Esophagus muscularis mucosa (tissue), 4 donors: ENCODE data around the gene SPEM2. TPM values are rescaled to one million over a fixed set of nuclear protein-coding genes. Genes with fewer than 3 reads are reported as not detected.
A peak's percentile ranks its signal among the peaks of the same experiment; 100 is the strongest.
"Not testable (repeated sequence)": the region's sequence is repeated elsewhere in the genome, so short reads cannot be mapped to it uniquely, and the experiment has no call there.

Experiments used
- DNase-seq: peaks from one replicate; pipeline ENCODE4 v3.0.0-alpha.2; 2017; ENCODE audit errors: extremely low spot score
- H3K27ac ChIP-seq, 4 donors: fragments of 200-600 bp; sonication (generic); replicated peaks in 1 of 4; 1 replicate in 3 of 4; 2 replicates in 1 of 4; pipeline ENCODE4 v1.5.1; 2016 to 2019; ENCODE audit warnings: mild to moderate bottlenecking in 1 of 4
- H3K27me3 ChIP-seq, 4 donors: fragments of 200-600 bp; sonication (generic); one replicate each; pipeline versions ENCODE4 v1.5.1 to v1.6.0; 2016 to 2019
- H3K36me3 ChIP-seq, 4 donors: fragments of 200-600 bp; sonication (generic); one replicate each; pipeline ENCODE4 v1.5.1; 2016 to 2019
- H3K4me1 ChIP-seq, 4 donors: fragments of 200-600 bp; sonication (generic); one replicate each; pipeline ENCODE4 v1.5.1; 2016 to 2019
- H3K4me3 ChIP-seq, 4 donors: fragments of 200-600 bp; sonication (generic); 1 replicate in 2 of 4; 2 replicates in 2 of 4; pipeline ENCODE4 v1.5.1; 2016 to 2019; ENCODE audit warnings: mild to moderate bottlenecking in 4 of 4, moderate library complexity in 1 of 4
- H3K9me3 ChIP-seq, 4 donors: fragments of 200-600 bp; sonication (generic); 1 replicate in 3 of 4; 2 replicates in 1 of 4; pipeline ENCODE4 v1.5.1; 2016 to 2019
- CTCF ChIP-seq, 3 experiments: fragments of 200-600 bp in 2 of 3; fragments of 450-650 bp in 1 of 3; sonication (generic) in 2 of 3; IDR thresholded peaks; one replicate each; pipeline ENCODE4 v1.5.1; 2017 to 2019; ENCODE audit warnings: antibody characterized with exemption in 3 of 3, mild to moderate bottlenecking in 2 of 3, moderate library complexity in 1 of 3
- EP300 ChIP-seq: sonication (generic); formaldehyde crosslinking; IDR thresholded peaks from one replicate; pipeline ENCODE4 v1.6.1; 2017; ENCODE audit warnings: antibody characterized with exemption
- POLR2A ChIP-seq: fragments of 450-650 bp; IDR thresholded peaks from one replicate; pipeline ENCODE4 v1.6.1; 2017; ENCODE audit warnings: antibody characterized with exemption, moderate library complexity, mild to moderate bottlenecking, low read depth
- POLR2AphosphoS5 ChIP-seq, 2 donors: sonication (generic); formaldehyde crosslinking; IDR thresholded peaks; one replicate each; pipeline ENCODE4 v1.6.1; 2017; ENCODE audit warnings: antibody characterized with exemption in 2 of 2
- WGBS: methylation state at CpG from one replicate; pipeline ENCODE4 v1.1.5; 2018; 5-methylcytosine and 5-hydroxymethylcytosine counted together
- intact Hi-C: fragments of 100-400 bp; cut with DNase I; formaldehyde crosslinking; loops from one replicate; pipeline ENCODE4 v1.15.1; 2023
- total RNA-seq, 4 donors: library from RNA; depleted of rRNA; stranded (reverse); fragments of >200 nt; gene quantifications; one replicate each; pipeline versions ENCODE4 v1.1.0 to v1.2.1, GENCODE V29; 2016

SPEM2 gene
- total RNA-seq, 4 donors from 2014 or later, result not detected

DNA sequence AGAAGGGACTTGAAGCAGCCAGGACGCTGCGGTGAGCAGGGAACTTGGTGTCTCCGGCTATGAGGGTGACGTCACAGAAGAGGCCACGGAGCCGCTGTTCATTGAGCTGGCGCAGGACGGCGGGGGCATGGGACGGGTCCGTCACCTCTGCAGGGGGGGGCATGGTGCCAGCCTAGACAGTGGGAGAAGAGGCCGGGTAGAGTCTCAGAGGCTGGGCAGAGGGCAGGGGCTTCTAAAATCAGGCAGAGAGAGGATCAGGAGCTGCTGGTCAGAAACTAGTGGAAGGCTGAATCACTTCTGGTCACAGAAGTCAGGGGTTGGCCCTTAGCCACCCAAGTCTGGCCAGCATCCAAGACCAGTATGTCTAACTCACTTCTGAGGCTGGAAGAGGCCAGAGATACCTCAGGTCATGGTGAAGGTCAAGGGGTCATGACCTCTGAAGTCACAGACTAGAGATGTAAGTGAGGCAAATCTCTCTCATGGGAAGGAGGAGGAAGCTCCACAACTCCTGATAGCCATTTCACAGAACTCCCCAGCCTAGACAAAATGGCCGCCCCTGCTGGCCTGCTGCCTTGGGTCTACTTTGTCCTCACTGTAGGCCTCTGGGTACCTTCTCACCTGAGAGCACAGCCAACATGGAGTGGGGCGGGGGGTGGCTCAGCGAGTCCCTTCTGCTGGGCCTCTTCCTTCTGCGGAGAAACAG, 41.4 kb downstream of the SPEM2 start:
- intact Hi-C loops, result no loop called here
- DNase-seq, result no peak
- Histone ChIP-seq H3K27ac (peak overlapping the region; percentile 43 to 71 (median 64)), H3K36me3 (peaks cover 26 to 60% (median 49%) of the 10 kb centered on the region in 4 donors), H3K4me1 (peaks cover 43 to 68% (median 61%) of the 10 kb centered on the region in 4 donors), H3K27me3 (no peaks in the 10 kb centered on the region), H3K9me3 (no peaks in the 10 kb centered on the region), H3K4me3 (peak overlapping the region in 1 of 4 donors; percentile 18)
- 78% methylated on average over 16 of the region's 16 CpGs for WGBS
- TF ChIP-seq POLR2AphosphoS5 (IDR thresholded peaks at IDR 0.05) (peak in 1 of 2 donors; percentile 55), CTCF (IDR thresholded peaks at IDR 0.05) (no peak)

- Histone ChIP-seq H3K4me3 (no peak overlapping the region), H3K27ac (peak overlapping the region; percentile 43 to 71 (median 64)), H3K4me1 (peaks cover 50 to 72% (median 67%) of the 10 kb centered on the region in 4 donors), H3K9me3 (no peaks in the 10 kb centered on the region), H3K36me3 (peaks cover 22 to 53% (median 42%) of the 10 kb centered on the region in 4 donors), H3K27me3 (no peaks in the 10 kb centered on the region)
- no peak for DNase-seq
- no peak for TF ChIP-seq POLR2A
- TF ChIP-seq CTCF (IDR thresholded peaks at IDR 0.05), result no peak
- TF ChIP-seq POLR2AphosphoS5 (IDR thresholded peaks at IDR 0.05), result no peak
- no peak for TF ChIP-seq EP300
- WGBS, result 100% methylated on average over 3 of the region's 3 CpGs
- intact Hi-C loops, result no loop called here
Observed at GRCh38 chr17:7467498-7467897, 42.1 kb downstream of the SPEM2 start.

GRCh38 chr17:7468290-7468689, 42.9 kb downstream of the SPEM2 start:
- peaks cover 14 to 45% (median 34%) of the 10 kb centered on the region in 4 donors for H3K36me3 ChIP-seq
- H3K4me3 ChIP-seq, result no peak overlapping the region
- no peak for DNase-seq
- 95% methylated on average over 10 of the region's 11 CpGs for WGBS
- no peaks in the 10 kb centered on the region for H3K9me3 ChIP-seq
- peak overlapping the region in 1 of 4 donors; percentile 71 for H3K27ac ChIP-seq
- TF ChIP-seq CTCF (IDR thresholded peaks at IDR 0.05) (no peak), EP300 (no peak), POLR2A (no peak), POLR2AphosphoS5 (IDR thresholded peaks at IDR 0.05) (no peak)
- no peaks in the 10 kb centered on the region for H3K27me3 ChIP-seq
- H3K4me1 ChIP-seq, result peaks cover 50 to 78% (median 74%) of the 10 kb centered on the region in 4 donors
- intact Hi-C loops, result no loop called here

DNA sequence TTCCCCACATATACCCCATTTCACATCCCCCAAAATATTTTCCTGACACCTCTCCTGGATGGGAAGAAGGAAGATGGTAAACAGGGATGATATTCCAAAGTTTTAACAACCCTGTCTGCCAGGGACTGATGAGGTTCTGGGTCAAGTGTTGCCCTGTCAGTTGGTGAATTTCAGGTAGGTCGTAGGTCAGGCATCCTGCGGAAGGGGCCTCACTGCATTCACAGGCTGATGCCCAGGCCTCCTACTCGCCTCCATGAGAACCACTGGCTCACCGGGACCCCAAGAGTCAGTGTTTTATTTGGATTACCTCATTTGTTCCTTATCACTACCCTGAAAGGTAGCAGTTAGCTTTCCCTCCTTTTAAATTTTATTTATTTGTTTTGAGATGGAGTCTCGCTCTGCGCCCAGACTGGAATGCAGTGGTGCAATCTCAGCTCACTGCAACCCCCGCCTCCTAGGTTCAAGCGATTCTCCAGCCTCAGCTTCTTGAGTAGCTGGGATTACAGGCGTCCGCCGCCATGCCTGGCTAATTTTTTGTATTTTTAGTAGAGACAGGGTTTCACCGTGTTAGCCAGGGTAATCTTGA, 43.5 kb downstream of the SPEM2 start:
- H3K27ac ChIP-seq, result peak overlapping the region in 1 of 4 donors; percentile 7
- 79% methylated on average over 12 of the region's 12 CpGs for WGBS
- no peak for DNase-seq
- H3K9me3 ChIP-seq, result no peaks in the 10 kb centered on the region
- H3K27me3 ChIP-seq, result no peaks in the 10 kb centered on the region
- peaks cover 8 to 39% (median 28%) of the 10 kb centered on the region in 4 donors for H3K36me3 ChIP-seq
- TF ChIP-seq EP300 (no peak), CTCF (IDR thresholded peaks at IDR 0.05) (no peak), POLR2A (no peak), POLR2AphosphoS5 (IDR thresholded peaks at IDR 0.05) (no peak)
- peaks cover 50 to 85% (median 79%) of the 10 kb centered on the region in 4 donors for H3K4me1 ChIP-seq
- H3K4me3 ChIP-seq, result no peak overlapping the region
- intact Hi-C loops, result no loop called here

DNA sequence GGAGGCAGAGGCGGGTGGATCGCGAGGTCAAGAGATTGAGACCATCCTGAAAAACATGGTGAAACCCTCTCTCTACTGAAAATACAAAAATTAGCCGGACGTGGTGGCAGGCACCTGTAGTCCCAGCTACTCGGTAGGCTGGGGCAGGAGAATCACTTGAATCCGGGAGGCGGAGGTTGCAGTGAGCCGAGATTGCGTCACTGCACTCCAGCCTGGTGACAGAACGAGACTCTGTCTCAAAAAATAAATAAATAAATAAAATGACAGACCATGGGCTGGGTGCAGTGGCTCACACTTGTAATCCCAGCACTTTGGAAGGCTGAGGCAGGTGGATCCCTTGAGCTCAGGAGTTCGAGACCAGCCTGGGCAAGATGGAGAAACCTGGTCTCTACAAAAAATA, 44.4 kb downstream of the SPEM2 start:
- Histone ChIP-seq H3K4me1 (peaks cover 58 to 94% (median 87%) of the 10 kb centered on the region in 4 donors), H3K36me3 (peaks cover 8 to 31% (median 19%) of the 10 kb centered on the region in 4 donors)
- H3K4me3 ChIP-seq, H3K27me3 ChIP-seq, H3K9me3 ChIP-seq, DNase-seq, H3K27ac ChIP-seq, intact Hi-C loops: not testable (repeated sequence)
- 94% methylated on average over 12 of the region's 12 CpGs for whole genome bisulfite sequencing

GRCh38 chr17:7470457-7470973, 45.1 kb downstream of the SPEM2 start:
- H3K36me3 ChIP-seq, result peaks cover 5 to 27% (median 13%) of the 10 kb centered on the region in 4 donors
- peak overlapping the region in 1 of 4 donors; percentile 20 for H3K27ac ChIP-seq
- intact Hi-C loops, H3K27me3 ChIP-seq, DNase-seq, H3K9me3 ChIP-seq, H3K4me3 ChIP-seq: not testable (repeated sequence)
- 82% methylated on average over 8 of the region's 8 CpGs for WGBS
- H3K4me1 ChIP-seq, result peaks cover 65 to 99% (median 93%) of the 10 kb centered on the region in 4 donors
